HepG2 (cell line): ENCODE measurements around the gene MCOLN1. TPM values are rescaled to one million over a fixed set of nuclear protein-coding genes. Genes with fewer than 3 reads are reported as not detected.

Experiments used
- FOXJ3 ChIP-seq: sonication (generic); formaldehyde crosslinking; IDR thresholded peaks from 2 replicates; pipeline ENCODE4 v1.4.0; 2020; ENCODE audit warnings: missing genetic modification reagents, mild to moderate bottlenecking, borderline replicate concordance
- FOXP1 ChIP-seq, 2 experiments: fragments of 450-650 bp in 1 of 2; IDR thresholded peaks; 2 replicates each; pipeline ENCODE4 v1.6.1; 2017 to 2018; ENCODE audit warnings: antibody characterized with exemption in 1 of 2
- MYPOP ChIP-seq: sonication (generic); formaldehyde crosslinking; IDR thresholded peaks from 2 replicates; pipeline ENCODE4 v1.8.1; 2023; ENCODE audit warnings: mild to moderate bottlenecking, moderate library complexity, missing genetic modification reagents
- NR1H2 ChIP-seq: sonication (generic); formaldehyde crosslinking; IDR thresholded peaks from 2 replicates; pipeline ENCODE4 v1.8.1; 2022; ENCODE audit warnings: low read depth, missing genetic modification reagents, borderline replicate concordance
- ZFY ChIP-seq: sonication (generic); formaldehyde crosslinking; IDR thresholded peaks from 2 replicates; pipeline ENCODE4 v1.4.0; 2020; ENCODE audit warnings: missing genetic modification reagents
- ZNF430 ChIP-seq: sonication (generic); formaldehyde crosslinking; IDR thresholded peaks from 2 replicates; pipeline ENCODE4 v1.9.0; 2021; ENCODE audit warnings: mild to moderate bottlenecking, missing genetic modification reagents
- ZNF546 ChIP-seq: sonication (generic); formaldehyde crosslinking; conservative IDR thresholded peaks from 2 replicates; pipeline ENCODE4 v1.8.1; 2023; ENCODE audit warnings: mild to moderate bottlenecking, missing genetic modification reagents
- ZNF660 ChIP-seq: sonication (generic); formaldehyde crosslinking; IDR thresholded peaks from 2 replicates; pipeline ENCODE4 v1.5.1; 2020; ENCODE audit warnings: mild to moderate bottlenecking, low read depth, missing genetic modification reagents, borderline replicate concordance
- polyA plus RNA-seq, 8 experiments: library from polyadenylated mRNA; depleted of rRNA in 3 of 8; stranded (reverse) in 7 of 8; unstranded in 1 of 8; fragments of >200 nt; fragmentation: Illumina TruSeq in 4 of 8; extraction: Trizol in 4 of 8; gene quantifications; 2 replicates each; pipeline versions ENCODE4 v1.2.1 to v1.2.3, GENCODE V29; 2011 to 2016; ENCODE audit warnings: low read depth in 4 of 8, missing spikeins in 1 of 8, mixed read lengths in 1 of 8; ENCODE audit not compliant: insufficient read depth in 1 of 8
- total RNA-seq, 5 experiments: library from RNA; depleted of rRNA; stranded (reverse); fragments of >200 nt; fragmentation: Illumina TruSeq; extraction: Trizol; gene quantifications; 2 replicates each; pipeline ENCODE4 v1.2.3, GENCODE V29; 2016; ENCODE audit warnings: low read depth in 1 of 5
- TF ChIP-seq, protein P1 (sequence below): sonication (generic); formaldehyde crosslinking; IDR thresholded peaks from 2 replicates; pipeline ENCODE4 v1.4.0; 2020; ENCODE audit warnings: mild to moderate bottlenecking, missing genetic modification reagents
- TF ChIP-seq, protein P2 (sequence below): sonication (generic); formaldehyde crosslinking; IDR thresholded peaks from 2 replicates; pipeline ENCODE4 v1.5.1; 2020; ENCODE audit warnings: mild to moderate bottlenecking, missing genetic modification reagents, moderate library complexity
- TF ChIP-seq, protein P3 (sequence below), 2 experiments: fragments of 450-650 bp in 1 of 2; sonication (generic) in 1 of 2; formaldehyde crosslinking in 1 of 2; IDR thresholded peaks; 2 replicates each; pipeline versions ENCODE4 v1.6.1 to v1.8.0; 2016 to 2022; ENCODE audit warnings: antibody characterized with exemption in 1 of 2, mild to moderate bottlenecking in 1 of 2, missing genetic modification reagents in 1 of 2

Gene MCOLN1
- total and polyA plus RNA-seq, 2 of the 13 experiments (the other 11 are each of a cell fraction or from before 2014, with no cell fraction given), result 3.4 to 15.7 TPM

- TF ChIP-seq, protein P1, sequence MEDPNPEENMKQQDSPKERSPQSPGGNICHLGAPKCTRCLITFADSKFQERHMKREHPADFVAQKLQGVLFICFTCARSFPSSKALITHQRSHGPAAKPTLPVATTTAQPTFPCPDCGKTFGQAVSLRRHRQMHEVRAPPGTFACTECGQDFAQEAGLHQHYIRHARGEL (CRISPR knock-in tag), result peak; percentile 56; the same call in 1 of the 2 replicates
- TF ChIP-seq FOXP1 (IDR thresholded peaks at IDR 0.05), result no peak
- no peak for TF ChIP-seq FOXP1 (CRISPR knock-in tag; IDR thresholded peaks at IDR 0.05)
- TF ChIP-seq NR1H2 (CRISPR knock-in tag), result peak; percentile 79; the same call in 1 of the 2 replicates
- TF ChIP-seq, protein P2, sequence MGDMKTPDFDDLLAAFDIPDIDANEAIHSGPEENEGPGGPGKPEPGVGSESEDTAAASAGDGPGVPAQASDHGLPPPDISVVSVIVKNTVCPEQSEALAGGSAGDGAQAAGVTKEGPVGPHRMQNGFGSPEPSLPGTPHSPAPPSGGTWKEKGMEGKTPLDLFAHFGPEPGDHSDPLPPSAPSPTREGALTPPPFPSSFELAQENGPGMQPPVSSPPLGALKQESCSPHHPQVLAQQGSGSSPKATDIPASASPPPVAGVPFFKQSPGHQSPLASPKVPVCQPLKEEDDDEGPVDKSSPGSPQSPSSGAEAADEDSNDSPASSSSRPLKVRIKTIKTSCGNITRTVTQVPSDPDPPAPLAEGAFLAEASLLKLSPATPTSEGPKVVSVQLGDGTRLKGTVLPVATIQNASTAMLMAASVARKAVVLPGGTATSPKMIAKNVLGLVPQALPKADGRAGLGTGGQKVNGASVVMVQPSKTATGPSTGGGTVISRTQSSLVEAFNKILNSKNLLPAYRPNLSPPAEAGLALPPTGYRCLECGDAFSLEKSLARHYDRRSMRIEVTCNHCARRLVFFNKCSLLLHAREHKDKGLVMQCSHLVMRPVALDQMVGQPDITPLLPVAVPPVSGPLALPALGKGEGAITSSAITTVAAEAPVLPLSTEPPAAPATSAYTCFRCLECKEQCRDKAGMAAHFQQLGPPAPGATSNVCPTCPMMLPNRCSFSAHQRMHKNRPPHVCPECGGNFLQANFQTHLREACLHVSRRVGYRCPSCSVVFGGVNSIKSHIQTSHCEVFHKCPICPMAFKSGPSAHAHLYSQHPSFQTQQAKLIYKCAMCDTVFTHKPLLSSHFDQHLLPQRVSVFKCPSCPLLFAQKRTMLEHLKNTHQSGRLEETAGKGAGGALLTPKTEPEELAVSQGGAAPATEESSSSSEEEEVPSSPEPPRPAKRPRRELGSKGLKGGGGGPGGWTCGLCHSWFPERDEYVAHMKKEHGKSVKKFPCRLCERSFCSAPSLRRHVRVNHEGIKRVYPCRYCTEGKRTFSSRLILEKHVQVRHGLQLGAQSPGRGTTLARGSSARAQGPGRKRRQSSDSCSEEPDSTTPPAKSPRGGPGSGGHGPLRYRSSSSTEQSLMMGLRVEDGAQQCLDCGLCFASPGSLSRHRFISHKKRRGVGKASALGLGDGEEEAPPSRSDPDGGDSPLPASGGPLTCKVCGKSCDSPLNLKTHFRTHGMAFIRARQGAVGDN (CRISPR knock-in tag), result peak; percentile 98
- peak; percentile 67 for TF ChIP-seq ZFY (CRISPR knock-in tag)
- peak; percentile 81; the same call in 1 of the 2 replicates for TF ChIP-seq ZNF546 (CRISPR knock-in tag)
- 0 out of 2 replicates have a peak, but pooled peaks have one; percentile 28 for TF ChIP-seq MYPOP
- no peak for TF ChIP-seq ZNF660 (CRISPR knock-in tag)
- TF ChIP-seq FOXJ3, result no peak
- TF ChIP-seq, protein P3, sequence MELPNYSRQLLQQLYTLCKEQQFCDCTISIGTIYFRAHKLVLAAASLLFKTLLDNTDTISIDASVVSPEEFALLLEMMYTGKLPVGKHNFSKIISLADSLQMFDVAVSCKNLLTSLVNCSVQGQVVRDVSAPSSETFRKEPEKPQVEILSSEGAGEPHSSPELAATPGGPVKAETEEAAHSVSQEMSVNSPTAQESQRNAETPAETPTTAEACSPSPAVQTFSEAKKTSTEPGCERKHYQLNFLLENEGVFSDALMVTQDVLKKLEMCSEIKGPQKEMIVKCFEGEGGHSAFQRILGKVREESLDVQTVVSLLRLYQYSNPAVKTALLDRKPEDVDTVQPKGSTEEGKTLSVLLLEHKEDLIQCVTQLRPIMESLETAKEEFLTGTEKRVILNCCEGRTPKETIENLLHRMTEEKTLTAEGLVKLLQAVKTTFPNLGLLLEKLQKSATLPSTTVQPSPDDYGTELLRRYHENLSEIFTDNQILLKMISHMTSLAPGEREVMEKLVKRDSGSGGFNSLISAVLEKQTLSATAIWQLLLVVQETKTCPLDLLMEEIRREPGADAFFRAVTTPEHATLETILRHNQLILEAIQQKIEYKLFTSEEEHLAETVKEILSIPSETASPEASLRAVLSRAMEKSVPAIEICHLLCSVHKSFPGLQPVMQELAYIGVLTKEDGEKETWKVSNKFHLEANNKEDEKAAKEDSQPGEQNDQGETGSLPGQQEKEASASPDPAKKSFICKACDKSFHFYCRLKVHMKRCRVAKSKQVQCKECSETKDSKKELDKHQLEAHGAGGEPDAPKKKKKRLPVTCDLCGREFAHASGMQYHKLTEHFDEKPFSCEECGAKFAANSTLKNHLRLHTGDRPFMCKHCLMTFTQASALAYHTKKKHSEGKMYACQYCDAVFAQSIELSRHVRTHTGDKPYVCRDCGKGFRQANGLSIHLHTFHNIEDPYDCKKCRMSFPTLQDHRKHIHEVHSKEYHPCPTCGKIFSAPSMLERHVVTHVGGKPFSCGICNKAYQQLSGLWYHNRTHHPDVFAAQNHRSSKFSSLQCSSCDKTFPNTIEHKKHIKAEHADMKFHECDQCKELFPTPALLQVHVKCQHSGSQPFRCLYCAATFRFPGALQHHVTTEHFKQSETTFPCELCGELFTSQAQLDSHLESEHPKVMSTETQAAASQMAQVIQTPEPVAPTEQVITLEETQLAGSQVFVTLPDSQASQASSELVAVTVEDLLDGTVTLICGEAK (IDR thresholded peaks at IDR 0.05), result no peak
- TF ChIP-seq, protein P3 (CRISPR knock-in tag; IDR thresholded peaks at IDR 0.05), result peak; percentile 77; the same call in 1 of the 2 replicates
- TF ChIP-seq ZNF430, result no peak
Measured at GRCh38 chr19:7500811-7501450, 21.5 kb upstream of the MCOLN1 start (continued).
